Lung (tissue), 12 donors: ENCODE measurements around the gene WDR93. TPM values are rescaled to one million over a fixed set of nuclear protein-coding genes. Genes with fewer than 3 reads are reported as not detected.
"Not testable (repeated sequence)": the region's sequence is repeated elsewhere in the genome, so short reads cannot be mapped to it uniquely, and the experiment has no call there.

Source experiments
- ATAC-seq: fragments of 200-7000 bp; cut with Tn5 transposase; one replicate; pipeline ENCODE4 v1.9.1; 2020; ENCODE audit warnings: moderate number of reproducible peaks; ENCODE audit not compliant: insufficient read depth, low FRiP score
- DNase-seq, 3 donors: peaks; one replicate each; pipeline ENCODE4 v3.0.0-alpha.2; 2013 to 2017
- H3K27ac ChIP-seq, 2 donors: one replicate each; pipeline ENCODE4 v1.5.1; 2013; ENCODE audit warnings: mild to moderate bottlenecking in 2 of 2, moderate library complexity in 2 of 2, control low read depth in 1 of 2, inconsistent platforms in 1 of 2, low read depth in 1 of 2, low read length in 1 of 2
- H3K27me3 ChIP-seq, 3 donors: one replicate each; pipeline ENCODE4 v1.5.1; 2013; ENCODE audit warnings: low read length in 2 of 3; ENCODE audit not compliant: control insufficient read depth in 3 of 3, insufficient read depth in 3 of 3
- H3K36me3 ChIP-seq, 4 donors: one replicate each; pipeline ENCODE4 v1.5.1; 2013; ENCODE audit warnings: low read length in 4 of 4, mild to moderate bottlenecking in 1 of 4, moderate library complexity in 1 of 4; ENCODE audit not compliant: control insufficient read depth in 4 of 4, insufficient read depth in 4 of 4
- H3K4me1 ChIP-seq, 5 donors: one replicate each; pipeline ENCODE4 v1.5.1; 2013; ENCODE audit warnings: low read length in 5 of 5, mild to moderate bottlenecking in 2 of 5, moderate library complexity in 1 of 5; ENCODE audit not compliant: control insufficient read depth in 5 of 5, insufficient read depth in 5 of 5
- H3K4me3 ChIP-seq: one replicate; pipeline ENCODE4 v1.5.1; 2013; ENCODE audit warnings: mild to moderate bottlenecking, control low read depth, moderate library complexity
- H3K9ac ChIP-seq, 2 donors: one replicate each; pipeline ENCODE4 v1.5.1; 2013; ENCODE audit warnings: low read length in 2 of 2, control low read depth in 1 of 2; ENCODE audit not compliant: insufficient read depth in 1 of 2
- H3K9me3 ChIP-seq, 4 donors: one replicate each; pipeline ENCODE4 v1.5.1; 2013; ENCODE audit warnings: low read length in 3 of 4, mild to moderate bottlenecking in 1 of 4, moderate library complexity in 1 of 4; ENCODE audit not compliant: control insufficient read depth in 4 of 4, insufficient read depth in 3 of 4
- WGBS, 2 donors: extraction: QIAGEN DNeasy Blood & Tissue Kit; methylation state at CpG; one replicate each; pipeline ENCODE4 v1.1.7; 2013; 5-methylcytosine and 5-hydroxymethylcytosine counted together
- polyA plus RNA-seq, 2 donors: library from polyadenylated mRNA; stranded (reverse); fragments of 200-250 nt; gene quantifications; one replicate each; pipeline ENCODE4 v1.2.1, GENCODE V29; 2013
- total RNA-seq, 2 donors: library from RNA; depleted of rRNA in 1 of 2; stranded (reverse); fragments of >200 nt in 1 of 2; gene quantifications; one replicate each; pipeline ENCODE4 v1.2.1, GENCODE V29; 2014 to 2021
- TF ChIP-seq, protein P1 (sequence below): IDR thresholded peaks from 2 replicates; pipeline ENCODE4 v1.5.1; 2012; ENCODE audit warnings: mild to moderate bottlenecking; ENCODE audit errors: control extremely low read depth, extremely low read depth
- donor health status: control.
- donor health status: control.
- donor health status: Bipolar disorder and iron deficiency.
- donor health status: healthy.
- donor health status: DM: yes; HTN: yes; CAD: no.

Gene WDR93
- total and polyA plus RNA-seq, 4 donors: 0.95 to 3.8 (median 2.2) TPM

DNA sequence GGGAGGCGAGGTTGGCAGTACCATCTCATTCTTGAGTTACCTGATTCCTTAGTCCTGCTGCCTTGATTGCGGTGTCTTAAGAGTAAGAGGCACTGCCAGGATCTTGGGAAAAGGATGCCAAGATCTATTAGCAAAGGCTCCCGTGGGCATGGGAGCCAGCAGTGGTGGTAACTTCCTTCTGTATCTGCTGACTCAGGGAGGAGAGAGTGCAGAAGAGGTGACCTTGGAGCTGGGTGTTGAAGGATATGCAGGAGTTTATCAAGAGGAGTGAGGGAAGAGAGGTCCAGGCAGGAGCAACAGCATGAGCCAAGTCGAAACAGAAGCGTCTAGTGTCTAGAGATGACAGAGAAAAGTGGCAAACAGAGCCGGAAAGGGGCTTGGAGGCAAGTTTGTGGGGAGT lies 90.0 kb downstream of the WDR93 start:
- TF ChIP-seq, protein P1, sequence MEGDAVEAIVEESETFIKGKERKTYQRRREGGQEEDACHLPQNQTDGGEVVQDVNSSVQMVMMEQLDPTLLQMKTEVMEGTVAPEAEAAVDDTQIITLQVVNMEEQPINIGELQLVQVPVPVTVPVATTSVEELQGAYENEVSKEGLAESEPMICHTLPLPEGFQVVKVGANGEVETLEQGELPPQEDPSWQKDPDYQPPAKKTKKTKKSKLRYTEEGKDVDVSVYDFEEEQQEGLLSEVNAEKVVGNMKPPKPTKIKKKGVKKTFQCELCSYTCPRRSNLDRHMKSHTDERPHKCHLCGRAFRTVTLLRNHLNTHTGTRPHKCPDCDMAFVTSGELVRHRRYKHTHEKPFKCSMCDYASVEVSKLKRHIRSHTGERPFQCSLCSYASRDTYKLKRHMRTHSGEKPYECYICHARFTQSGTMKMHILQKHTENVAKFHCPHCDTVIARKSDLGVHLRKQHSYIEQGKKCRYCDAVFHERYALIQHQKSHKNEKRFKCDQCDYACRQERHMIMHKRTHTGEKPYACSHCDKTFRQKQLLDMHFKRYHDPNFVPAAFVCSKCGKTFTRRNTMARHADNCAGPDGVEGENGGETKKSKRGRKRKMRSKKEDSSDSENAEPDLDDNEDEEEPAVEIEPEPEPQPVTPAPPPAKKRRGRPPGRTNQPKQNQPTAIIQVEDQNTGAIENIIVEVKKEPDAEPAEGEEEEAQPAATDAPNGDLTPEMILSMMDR: no peak
- Histone ChIP-seq H3K9me3 (no peaks in the 10 kb centered on the region), H3K4me1 (peaks cover 0 to 6% (median 3%) of the 10 kb centered on the region in 5 donors), H3K27me3 (peaks cover 0 to 3% (median 0%) of the 10 kb centered on the region in 3 donors), H3K27ac (no peak overlapping the region), H3K4me3 (no peak overlapping the region), H3K9ac (no peak overlapping the region), H3K36me3 (peaks cover 0 to 4% (median 0%) of the 10 kb centered on the region in 4 donors)
- ATAC-seq: no peak
- 69 to 77% methylated on average over 6 of the region's 6 CpGs for WGBS, 2 donors
- no peak for DNase-seq

DNA sequence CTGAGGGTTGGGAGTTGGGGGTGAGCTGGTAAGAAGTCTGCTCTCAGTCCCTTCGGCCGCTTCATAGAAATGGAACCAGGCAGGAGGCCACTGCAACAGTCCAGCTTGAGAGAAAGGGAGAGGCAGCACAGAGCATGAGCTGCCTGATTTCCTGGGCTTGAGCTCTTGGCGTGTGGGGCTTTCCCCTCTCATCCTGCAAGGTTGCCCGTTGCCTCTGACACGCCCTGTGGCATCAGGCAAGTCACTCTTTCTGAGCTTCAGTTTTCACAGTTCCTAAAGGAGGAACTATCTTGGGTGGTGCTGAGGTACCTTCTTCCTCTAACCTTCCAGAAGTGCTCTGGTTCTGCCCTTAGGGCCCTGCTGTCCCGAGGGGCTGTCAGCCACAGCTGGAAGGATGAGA lies 90.4 kb downstream of the WDR93 start:
- peaks cover 0 to 3% (median 0%) of the 10 kb centered on the region in 3 donors for H3K27me3 ChIP-seq
- no peak for ATAC-seq
- H3K9me3 ChIP-seq: no peaks in the 10 kb centered on the region
- H3K4me3 ChIP-seq: no peak overlapping the region
- no peak for DNase-seq
- H3K4me1 ChIP-seq: peaks cover 0 to 6% (median 2%) of the 10 kb centered on the region in 5 donors
- H3K36me3 ChIP-seq: peaks cover 0 to 4% (median 0%) of the 10 kb centered on the region in 4 donors
- no peak overlapping the region for H3K9ac ChIP-seq
- WGBS, 2 donors: 39 to 65% methylated on average over 6 of the region's 6 CpGs
- no peak overlapping the region for H3K27ac ChIP-seq
- TF ChIP-seq, protein P1: no peak

DNA sequence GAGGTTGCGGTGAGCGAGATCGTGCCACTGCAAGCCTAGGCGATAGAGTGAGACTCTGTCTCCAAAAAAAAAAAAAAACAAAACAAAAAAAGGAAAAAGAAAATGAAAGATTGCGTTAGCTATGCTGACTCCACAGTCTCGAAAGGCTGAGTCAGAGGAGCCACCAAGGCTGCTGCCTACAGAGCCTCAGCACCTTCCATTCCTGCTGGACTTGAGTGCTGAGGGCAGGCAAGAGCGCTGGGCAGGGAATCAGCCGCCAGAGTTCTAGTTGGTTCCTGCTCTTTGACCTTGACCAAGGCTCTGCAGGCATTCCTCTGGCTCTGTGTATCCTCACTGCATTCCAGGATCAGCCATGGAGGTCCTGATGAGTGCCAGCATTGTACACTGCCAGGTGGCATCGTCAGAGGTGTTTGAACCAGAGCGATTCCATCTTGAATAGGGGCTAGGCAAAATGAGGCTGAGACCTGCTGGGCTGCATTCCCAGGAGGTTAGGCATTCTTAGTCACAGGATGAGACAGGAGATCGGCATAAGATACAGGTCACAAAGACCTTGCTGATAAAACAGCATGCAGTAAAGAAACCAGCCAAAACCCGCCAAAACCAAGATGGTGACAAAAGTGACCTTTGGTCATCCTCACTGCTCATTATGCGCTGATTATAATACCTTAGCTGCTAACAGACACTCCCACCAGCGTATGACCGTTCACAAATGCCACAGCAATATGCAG lies 91.4 kb downstream of the WDR93 start:
- Histone ChIP-seq H3K9me3 (no peaks in the 10 kb centered on the region), H3K27ac (no peak overlapping the region), H3K9ac (no peak overlapping the region), H3K36me3 (peaks cover 0 to 4% (median 0%) of the 10 kb centered on the region in 4 donors), H3K4me1 (peaks cover 0 to 6% (median 0%) of the 10 kb centered on the region in 5 donors), H3K4me3 (no peak overlapping the region), H3K27me3 (peaks cover 0 to 3% (median 0%) of the 10 kb centered on the region in 3 donors)
- DNase-seq: no peak
- ATAC-seq: no peak
- 77 to 78% methylated on average over 15 of the region's 15 CpGs for WGBS, 2 donors
- TF ChIP-seq, protein P1: no peak

DNA sequence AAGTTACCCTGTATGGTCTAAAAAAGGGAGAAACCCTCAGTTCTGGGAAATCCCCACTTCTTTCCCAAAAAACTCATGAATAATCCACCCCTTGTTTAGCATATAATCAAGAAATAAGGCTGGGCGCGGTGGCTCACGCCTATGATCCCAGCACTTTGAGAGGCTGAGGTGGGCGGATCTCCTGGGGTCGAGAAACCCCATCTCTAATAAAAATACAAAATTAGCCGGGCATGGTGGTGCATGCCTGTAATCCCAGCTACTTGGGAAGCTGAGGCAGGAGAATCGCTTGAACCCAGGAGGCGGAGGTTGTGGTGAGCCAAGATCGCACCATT lies 92.0 kb downstream of the WDR93 start:
- H3K27me3 ChIP-seq, ATAC-seq, H3K36me3 ChIP-seq, DNase-seq, H3K4me1 ChIP-seq, H3K4me3 ChIP-seq, H3K9me3 ChIP-seq, H3K27ac ChIP-seq, H3K9ac ChIP-seq: not testable (repeated sequence)
- WGBS, 2 donors: 92 to 94% methylated on average over 9 of the region's 9 CpGs
